OCI-LY7 (cell line): ENCODE measurements around the gene NKAIN2. TPM values are rescaled to one million over a fixed set of nuclear protein-coding genes. Genes with fewer than 3 reads are reported as not detected.

Source experiments
- BruUV-seq: library from RNA; stranded (reverse); fragments of 400-500 nt; replicated peaks from 2 replicates; lab custom pipeline; 2021; lab: Mats Ljungman, UMichigan
- CTCF ChIA-PET: fragments of 300-600 bp; sonication (Branson Sonifier 250); formaldehyde crosslinking; loops from one replicate; lab custom pipeline; 2022; ENCODE audit warnings: antibody characterized with exemption; ENCODE audit not compliant: unreplicated experiment; lab: Charles Lee
- POLR2A ChIA-PET: fragments of 300-600 bp; sonication (Branson Sonifier 250); formaldehyde crosslinking; loops from one replicate; lab custom pipeline; 2022; ENCODE audit warnings: antibody characterized with exemption; lab: Charles Lee
- DNase-seq: peaks from one replicate; pipeline ENCODE4 v3.0.0-alpha.2; 2015; ENCODE audit warnings: low spot score
- H2AFZ ChIP-seq: fragments of 200-600 bp; sonication (generic), shearing (Covaris generic); 2 replicates; pipeline ENCODE4 v1.6.1; 2014; ENCODE audit warnings: mild to moderate bottlenecking, antibody characterized with exemption, low read length, moderate library complexity
- H3K27ac ChIP-seq: fragments of 200-600 bp; sonication (generic); 2 replicates; pipeline ENCODE4 v1.5.1; 2014; ENCODE audit warnings: mixed run types, low read depth, mild to moderate bottlenecking, moderate library complexity, low read length, inconsistent platforms; ENCODE audit not compliant: poor library complexity, severe bottlenecking
- H3K36me3 ChIP-seq: fragments of 200-600 bp; sonication (generic); 2 replicates; pipeline ENCODE4 v1.6.1; 2014; ENCODE audit warnings: mild to moderate bottlenecking, antibody characterized with exemption, low read length, moderate library complexity, mixed read lengths; ENCODE audit not compliant: insufficient read depth
- H3K4me1 ChIP-seq: fragments of 200-600 bp; sonication (generic); 2 replicates; pipeline ENCODE4 v1.5.1; 2014; ENCODE audit warnings: mild to moderate bottlenecking, low read length; ENCODE audit not compliant: insufficient read depth, poor library complexity, severe bottlenecking
- H3K4me2 ChIP-seq: fragments of 200-600 bp; sonication (generic); 2 replicates; pipeline ENCODE4 v1.6.1; 2014; ENCODE audit warnings: mild to moderate bottlenecking, low read length
- H3K4me3 ChIP-seq: fragments of 200-600 bp; sonication (generic); 2 replicates; pipeline ENCODE4 v1.5.1; 2014; ENCODE audit warnings: mild to moderate bottlenecking, low read depth, low read length; ENCODE audit not compliant: poor library complexity, severe bottlenecking
- H3K79me2 ChIP-seq: fragments of 200-600 bp; sonication (generic); 2 replicates; pipeline ENCODE4 v1.6.1; 2016; ENCODE audit warnings: low read depth, mild to moderate bottlenecking, low read length, moderate library complexity, mixed read lengths; ENCODE audit not compliant: insufficient read depth
- H3K9me2 ChIP-seq: fragments of 200-600 bp; sonication (generic); 2 replicates; pipeline ENCODE4 v1.6.1; 2016; ENCODE audit warnings: mild to moderate bottlenecking, low read length, mixed read lengths; ENCODE audit not compliant: insufficient read depth
- H3K9me3 ChIP-seq: fragments of 200-600 bp; sonication (generic); 2 replicates; pipeline ENCODE4 v1.6.1; 2014; ENCODE audit warnings: mild to moderate bottlenecking, mixed run types, low read length, mixed read lengths
- H4K20me1 ChIP-seq: fragments of 200-600 bp; sonication (generic); 2 replicates; pipeline ENCODE4 v1.6.1; 2014; ENCODE audit warnings: mild to moderate bottlenecking, antibody characterized with exemption, low read length, moderate library complexity, mixed read lengths; ENCODE audit not compliant: insufficient read depth
- CTCF ChIP-seq: fragments of 200-600 bp; sonication (generic); conservative IDR thresholded peaks from 2 replicates; pipeline ENCODE4 v1.5.1; 2014; ENCODE audit warnings: mild to moderate bottlenecking, antibody characterized with exemption, low read length, moderate library complexity, mixed read lengths
- EZH2phosphoT487 ChIP-seq: fragments of 200-600 bp; sonication (generic); IDR thresholded peaks from 2 replicates; pipeline ENCODE4 v1.6.1; 2018; ENCODE audit warnings: low read depth, borderline replicate concordance, mild to moderate bottlenecking, mixed run types, antibody characterized with exemption, low read length, moderate library complexity, mixed read lengths
- intact Hi-C: fragments of 100-400 bp; cut with micrococcal nuclease; formaldehyde crosslinking; loops from one replicate; pipeline ENCODE4 v1.10.0; 2022; ENCODE audit not compliant: unreplicated experiment
- total RNA-seq, 2 experiments: library from RNA; depleted of rRNA in 1 of 2; stranded (reverse); fragments of >200 nt in 1 of 2; shearing (Covaris generic) in 1 of 2; gene quantifications; 2 replicates each; pipeline ENCODE4 v1.2.3, GENCODE V29; 2014 to 2022

Gene NKAIN2
- total RNA-seq, 2 experiments from 2014 or later: not detected

GRCh38 chr6:124355146-124355545, 551.5 kb downstream of the NKAIN2 start:
- no TSS peak for BruUV-seq

DNA sequence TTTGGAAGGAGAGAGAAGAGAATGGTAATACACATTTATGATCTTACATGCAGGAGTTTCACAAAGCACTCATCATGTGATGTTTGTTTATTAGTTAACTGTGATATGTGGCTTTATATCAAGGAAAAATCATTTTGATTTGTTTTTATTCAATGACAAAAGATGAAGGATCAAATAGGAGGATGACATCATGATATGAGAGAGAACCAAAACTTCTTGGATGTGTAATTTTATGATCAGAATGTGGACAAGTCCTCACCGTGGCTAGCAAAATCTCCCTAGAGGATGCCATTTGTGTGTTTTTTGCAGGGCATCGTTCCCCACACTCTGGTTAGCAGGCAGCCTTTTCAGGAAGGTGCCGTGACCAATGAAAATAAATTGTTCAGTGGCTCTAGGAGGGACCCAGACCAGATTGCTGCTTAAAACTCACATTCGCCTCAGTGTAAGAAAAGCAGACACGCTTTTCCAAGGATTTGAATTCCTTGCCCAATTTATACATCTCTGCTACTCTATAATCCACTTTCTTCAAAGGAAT, 552.7 kb downstream of the NKAIN2 start:
- ChIA-PET POLR2A (no interaction called here), CTCF (no interaction called here)
- no peak overlapping the region for H2AFZ ChIP-seq
- no peaks in the 10 kb centered on the region for H3K4me1 ChIP-seq
- H3K9me2 ChIP-seq: no peaks in the 10 kb centered on the region; the same call in 1 of the 2 replicates
- H3K36me3 ChIP-seq: no peaks in the 10 kb centered on the region
- no peak for DNase-seq
- TF ChIP-seq EZH2phosphoT487 (no peak), CTCF (no peak)
- H3K4me2 ChIP-seq: no peak overlapping the region
- no peaks in the 10 kb centered on the region for H3K9me3 ChIP-seq
- no peak overlapping the region for H3K4me3 ChIP-seq
- no TSS peak for BruUV-seq
- intact Hi-C loops: no loop called here
- no peaks in the 10 kb centered on the region for H4K20me1 ChIP-seq
- H3K27ac ChIP-seq: no peak overlapping the region
- no peaks in the 10 kb centered on the region for H3K79me2 ChIP-seq

More at GRCh38 chr6:124355146-124355545, 551.5 kb downstream of the NKAIN2 start:
- Histone ChIP-seq H3K79me2 (no peaks in the 10 kb centered on the region), H3K36me3 (no peaks in the 10 kb centered on the region), H3K4me3 (no peak overlapping the region), H3K9me3 (no peaks in the 10 kb centered on the region), H3K4me2 (no peak overlapping the region), H3K27ac (no peak overlapping the region), H3K9me2 (no peaks in the 10 kb centered on the region; the same call in 1 of the 2 replicates), H3K4me1 (no peaks in the 10 kb centered on the region), H2AFZ (no peak overlapping the region), H4K20me1 (no peaks in the 10 kb centered on the region)
- TF ChIP-seq EZH2phosphoT487: no peak
- no peak for TF ChIP-seq CTCF
- intact Hi-C loops: no loop called here
- CTCF ChIA-PET: no interaction called here
- POLR2A ChIA-PET: no interaction called here
- DNase-seq: no peak

DNA sequence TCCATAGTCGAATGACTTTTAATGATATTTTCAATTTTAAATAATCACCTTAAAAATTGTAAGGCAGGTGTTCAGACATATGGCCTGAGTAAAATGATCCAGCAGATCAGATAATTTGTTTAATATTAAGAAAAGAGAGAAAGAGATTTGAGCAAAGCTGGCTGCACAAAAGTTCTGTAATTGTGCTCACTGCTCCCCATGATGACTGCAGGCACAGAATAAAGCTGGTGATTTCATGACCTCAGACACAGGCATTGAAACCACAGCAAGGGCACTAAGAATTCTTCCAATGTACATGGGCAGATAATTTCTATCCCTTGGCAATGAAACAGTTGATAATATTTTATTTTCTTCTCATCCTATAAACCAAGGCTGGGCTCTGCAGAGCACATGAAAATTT, 553.1 kb downstream of the NKAIN2 start:
- no peak for DNase-seq
- Histone ChIP-seq H3K27ac (no peak overlapping the region), H3K4me2 (no peak overlapping the region), H4K20me1 (no peaks in the 10 kb centered on the region), H3K4me3 (no peak overlapping the region), H3K4me1 (no peaks in the 10 kb centered on the region), H3K9me2 (no peaks in the 10 kb centered on the region; the same call in 1 of the 2 replicates), H3K9me3 (no peaks in the 10 kb centered on the region), H3K79me2 (no peaks in the 10 kb centered on the region), H3K36me3 (no peaks in the 10 kb centered on the region), H2AFZ (no peak overlapping the region)
- ChIA-PET CTCF (no interaction called here), POLR2A (no interaction called here)
- no TSS peak for BruUV-seq
- intact Hi-C loops: no loop called here
- TF ChIP-seq CTCF: no peak
- no peak for TF ChIP-seq EZH2phosphoT487
